Immature natural killer cell (primary cell): Measurements from ENCODE around the gene RAB19. TPM values are rescaled to one million over a fixed set of nuclear protein-coding genes. Genes with fewer than 3 reads are reported as not detected.
A peak's percentile ranks its signal among the peaks of the same experiment; 100 is the strongest.
"Not testable (repeated sequence)": the region's sequence is repeated elsewhere in the genome, so short reads cannot be mapped to it uniquely, and the experiment has no call there.

Source experiments
- DNase-seq, 3 donors: peaks; one replicate each; pipeline ENCODE4 v3.0.0; 2022; ENCODE audit warnings: mixed read lengths in 1 of 3
- H3K27ac Mint-ChIP-seq, 6 donors: one replicate each; pipeline ENCODE4 v1.8.0; 2020; ENCODE audit warnings: mixed read lengths in 6 of 6, mild to moderate bottlenecking in 5 of 6, inconsistent platforms in 4 of 6, moderate library complexity in 3 of 6
- H3K27me3 Mint-ChIP-seq, 3 donors: one replicate each; pipeline ENCODE4 v1.8.0; 2020 to 2021; ENCODE audit warnings: low read depth in 3 of 3, mild to moderate bottlenecking in 3 of 3, mixed read lengths in 3 of 3, moderate library complexity in 3 of 3, inconsistent platforms in 1 of 3
- H3K36me3 Mint-ChIP-seq, 3 donors: one replicate each; pipeline ENCODE4 v1.8.0; 2020; ENCODE audit warnings: mixed read lengths in 3 of 3, inconsistent platforms in 2 of 3, mild to moderate bottlenecking in 2 of 3
- H3K4me1 Mint-ChIP-seq, 2 donors: one replicate each; pipeline ENCODE4 v1.8.0; 2020; ENCODE audit warnings: inconsistent platforms in 2 of 2, mild to moderate bottlenecking in 2 of 2, mixed read lengths in 2 of 2, moderate library complexity in 1 of 2
- H3K4me3 Mint-ChIP-seq, 5 donors: one replicate each; pipeline ENCODE4 v1.8.0; 2020; ENCODE audit warnings: mild to moderate bottlenecking in 5 of 5, mixed read lengths in 5 of 5, inconsistent platforms in 3 of 5, moderate library complexity in 3 of 5
- H3K9me3 Mint-ChIP-seq, 6 donors: one replicate each; pipeline ENCODE4 v1.8.0; 2020; ENCODE audit warnings: mild to moderate bottlenecking in 6 of 6, mixed read lengths in 6 of 6, inconsistent platforms in 4 of 6, moderate library complexity in 3 of 6
- polyA plus RNA-seq, 3 donors: library from polyadenylated mRNA; unstranded; fragments of 300-500 nt; fragmentation: Illumina TruSeq; gene quantifications; one replicate each; pipeline ENCODE4 v1.2.3, GENCODE V29; 2021

Gene RAB19
- polyA plus RNA-seq, 3 donors from 2014 or later, result 2.4 to 3.1 TPM; not detected in 1

DNA sequence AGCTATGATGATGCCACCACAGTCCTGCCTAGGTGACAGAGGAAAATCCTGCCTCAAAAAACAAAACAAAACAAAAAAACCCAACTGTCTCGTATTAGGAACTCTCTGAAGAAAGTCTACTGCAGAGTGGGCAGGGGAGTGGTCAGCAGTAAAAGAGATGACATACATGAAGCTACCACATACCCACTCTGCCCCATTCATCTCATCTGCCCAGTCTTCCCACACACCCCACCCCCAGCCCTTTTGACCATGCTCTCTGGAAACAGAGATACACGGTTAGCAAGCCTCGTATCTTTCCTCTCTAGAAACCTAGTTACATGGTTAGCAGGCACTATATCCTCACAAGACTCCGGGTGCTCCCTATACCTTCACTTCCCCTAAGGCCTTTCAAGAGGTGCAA, 13.8 kb upstream of the RAB19 start:
- Mint-ChIP-seq H3K4me3 (no peak overlapping the region), H3K9me3 (no peaks in the 10 kb centered on the region), H3K4me1 (no peaks in the 10 kb centered on the region), H3K36me3 (no peaks in the 10 kb centered on the region), H3K27me3 (peaks cover 0 to 2% (median 1%) of the 10 kb centered on the region in 3 donors), H3K27ac (peak overlapping the region in 1 of 6 donors; percentile 27)
- no peak for DNase-seq

DNA sequence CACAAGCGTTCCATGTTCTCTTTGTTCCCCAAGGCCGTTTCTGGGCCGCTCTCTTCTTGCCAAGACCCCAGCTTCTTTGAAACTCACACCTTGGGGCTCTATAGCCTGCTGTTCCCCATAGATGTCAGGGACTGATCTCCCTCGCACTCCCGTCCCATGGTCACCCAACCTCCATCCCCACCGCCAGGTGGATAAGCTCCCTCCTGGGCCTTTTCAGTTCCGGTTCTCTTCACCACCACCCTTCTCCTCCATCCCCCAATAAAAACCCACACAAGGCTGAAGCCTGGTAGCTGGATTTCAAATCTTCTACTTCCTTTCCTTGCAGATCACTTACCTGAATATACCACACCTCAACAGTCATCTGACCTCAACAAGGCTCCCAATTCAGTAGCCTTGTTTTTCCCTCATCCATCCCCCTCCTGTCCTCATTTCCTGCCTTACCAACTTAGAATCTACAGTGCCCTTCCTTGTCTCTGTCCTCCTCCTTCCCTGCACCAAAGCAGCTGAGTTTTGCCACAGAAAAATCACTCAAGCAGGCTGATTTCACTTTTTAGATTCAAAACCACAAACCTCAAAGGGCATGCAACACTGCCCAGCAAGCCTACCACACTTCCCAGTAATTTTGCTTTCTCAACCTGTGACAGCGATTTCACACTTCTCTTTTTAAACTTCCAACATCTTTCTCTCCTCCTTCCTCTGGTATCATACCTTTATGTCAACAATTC, 13.2 kb upstream of the RAB19 start:
- H3K36me3 Mint-ChIP-seq, result no peaks in the 10 kb centered on the region
- peak in 1 of 3 donors; percentile 3 for DNase-seq
- H3K9me3 Mint-ChIP-seq, result no peaks in the 10 kb centered on the region
- H3K27ac Mint-ChIP-seq, result no peak overlapping the region
- H3K27me3 Mint-ChIP-seq, result peaks cover 0 to 2% (median 1%) of the 10 kb centered on the region in 3 donors
- no peaks in the 10 kb centered on the region for H3K4me1 Mint-ChIP-seq
- no peak overlapping the region for H3K4me3 Mint-ChIP-seq

DNA sequence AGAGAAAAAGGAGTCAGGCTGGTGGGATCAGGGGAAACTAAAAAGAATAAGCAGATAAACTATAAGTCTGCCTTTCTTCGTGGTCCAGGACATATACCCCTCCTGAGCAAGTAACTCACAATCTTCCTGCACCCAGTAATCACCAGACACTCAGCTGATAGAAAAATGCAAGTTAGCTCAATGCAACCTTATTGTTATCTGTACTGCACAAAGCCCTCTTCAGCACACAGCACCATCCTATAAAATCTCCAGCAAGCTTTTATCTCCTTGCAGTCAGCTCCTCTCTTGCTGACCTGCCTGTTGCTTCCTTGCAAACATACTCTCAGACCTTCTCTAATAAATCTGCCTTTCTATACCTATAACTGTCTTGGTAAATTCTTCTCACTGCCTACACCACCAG, 12.2 kb upstream of the RAB19 start:
- no peaks in the 10 kb centered on the region for H3K36me3 Mint-ChIP-seq
- no peak overlapping the region for H3K27ac Mint-ChIP-seq
- peaks cover 0 to 2% (median 1%) of the 10 kb centered on the region in 3 donors for H3K27me3 Mint-ChIP-seq
- DNase-seq, result no peak
- no peak overlapping the region for H3K4me3 Mint-ChIP-seq
- H3K4me1 Mint-ChIP-seq, result peaks cover 6 to 7% of the 10 kb centered on the region in 2 donors
- no peaks in the 10 kb centered on the region for H3K9me3 Mint-ChIP-seq

DNA sequence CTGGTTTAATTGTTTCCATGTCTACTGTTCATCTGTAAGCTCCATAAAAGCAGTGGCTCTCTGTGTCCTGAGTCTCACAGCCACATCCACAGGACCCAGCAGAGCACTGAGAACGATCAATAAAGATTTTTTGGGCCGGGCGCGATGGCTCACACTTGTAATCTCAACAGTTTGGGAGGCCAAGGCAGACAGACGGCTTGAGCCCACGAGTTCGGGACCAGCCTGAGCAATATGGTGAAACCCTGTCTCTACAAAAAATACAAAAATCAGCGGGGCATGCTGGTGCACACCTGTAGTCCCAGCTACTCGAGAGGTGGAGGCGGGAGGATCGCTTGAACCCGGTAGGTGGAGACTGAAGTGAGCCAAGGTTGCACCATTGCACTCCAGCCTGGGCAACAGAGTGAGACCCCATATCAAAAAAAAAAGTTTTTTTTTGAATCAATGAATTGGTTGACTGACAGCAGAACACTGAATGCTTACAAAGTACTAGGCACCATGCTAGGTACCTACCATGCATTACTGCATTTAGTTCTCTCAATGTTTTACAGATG, 10.0 kb upstream of the RAB19 start:
- Mint-ChIP-seq H3K27ac (no peak overlapping the region), H3K9me3 (no peaks in the 10 kb centered on the region), H3K4me3 (no peak overlapping the region), H3K36me3 (no peaks in the 10 kb centered on the region), H3K27me3 (peaks cover 0 to 6% (median 2%) of the 10 kb centered on the region in 3 donors), H3K4me1 (peaks cover 14 to 16% of the 10 kb centered on the region in 2 donors)
- no peak for DNase-seq

DNA sequence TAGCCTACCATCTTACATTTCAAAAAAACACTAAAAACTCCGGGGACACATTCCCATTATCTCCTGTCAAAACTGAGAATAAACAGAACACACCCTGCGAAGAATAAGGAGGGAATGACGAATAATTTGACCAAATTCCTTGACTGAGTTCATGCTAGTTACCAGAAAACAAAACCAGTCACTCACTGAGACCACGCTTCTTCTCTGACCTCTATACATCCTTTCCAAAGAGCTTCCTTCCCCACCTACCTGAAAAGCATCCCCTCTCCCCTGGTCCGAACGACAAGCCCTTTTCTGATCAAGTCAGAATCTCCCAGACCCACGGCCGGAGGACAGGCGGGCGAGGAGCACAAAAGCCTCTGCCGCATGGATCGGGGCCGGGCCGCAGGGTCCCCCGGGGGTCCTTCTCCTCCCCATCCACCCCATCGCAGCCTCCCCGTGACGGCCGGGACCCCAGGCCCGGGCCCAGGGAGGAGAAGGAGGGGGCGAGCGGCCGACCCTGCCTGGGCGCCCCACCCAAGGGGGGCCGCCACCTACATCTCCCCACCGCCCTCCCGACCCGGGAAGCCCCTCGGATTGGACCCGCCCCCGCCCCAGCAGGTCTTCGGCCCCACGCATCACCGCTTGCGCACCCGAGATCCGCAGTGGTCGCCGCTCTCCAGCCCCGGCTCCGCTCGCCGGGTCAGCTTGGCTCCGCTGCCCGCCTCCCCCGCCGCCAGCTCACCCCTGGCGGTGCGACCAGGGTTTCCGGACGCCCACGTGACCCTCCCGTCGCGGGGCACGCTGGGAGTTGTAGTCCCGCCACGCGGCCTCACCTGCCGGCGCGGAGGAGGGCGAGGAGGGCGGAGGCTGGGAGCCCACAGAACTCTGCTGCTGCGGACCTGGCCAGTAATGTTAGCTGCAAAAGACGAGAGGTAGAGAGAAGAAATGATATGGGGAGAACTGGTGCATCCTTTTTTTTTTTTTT, 5.8 kb upstream of the RAB19 start, which contains the start of gene SLC37A3:
Gene SLC37A3 (minus strand): TSS at position 747 of the 967 bp plus-strand sequence. CDS start 16,004 bp downstream, outside the sequence.
- Mint-ChIP-seq H3K9me3 (no peaks in the 10 kb centered on the region), H3K4me3 (peak within 1 kb of the TSS; percentile 89 to 97 (median 94)), H3K36me3 (no peaks in the 10 kb centered on the region), H3K27ac (peak within 1 kb of the TSS; percentile 44 to 94 (median 86)), H3K27me3 (peaks cover 0 to 6% (median 0%) of the 10 kb centered on the region in 3 donors), H3K4me1 (peaks cover 14 to 17% of the 10 kb centered on the region in 2 donors)
- DNase-seq, result peak; percentile 76 to 78 (median 77)

DNA sequence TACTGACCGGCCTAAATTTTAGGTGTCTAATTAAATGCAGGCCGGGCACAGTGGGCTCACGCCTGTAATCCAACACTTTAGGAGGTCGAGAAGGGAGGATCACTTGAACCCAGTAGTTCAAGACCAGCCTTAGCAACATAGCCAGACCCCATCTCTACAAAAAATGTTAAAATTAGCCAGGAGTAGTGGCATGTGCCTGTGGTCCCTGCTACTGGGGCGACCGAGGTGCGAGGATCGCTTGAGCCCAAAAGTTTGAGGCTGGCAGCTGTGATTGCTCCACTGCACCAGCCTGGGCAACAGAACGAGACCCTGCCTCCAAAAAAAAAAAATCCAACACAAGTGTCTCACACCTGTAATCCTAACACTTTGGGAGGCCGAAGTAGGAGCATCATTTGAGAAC, 5.0 kb upstream of the RAB19 start:
- peaks cover 0 to 6% (median 0%) of the 10 kb centered on the region in 3 donors for H3K27me3 Mint-ChIP-seq
- H3K4me1 Mint-ChIP-seq, result peaks cover 20 to 23% of the 10 kb centered on the region in 2 donors
- H3K27ac Mint-ChIP-seq, result peak overlapping the region in 1 of 6 donors; percentile 85
- no peaks in the 10 kb centered on the region for H3K9me3 Mint-ChIP-seq
- H3K4me3 Mint-ChIP-seq, result peak overlapping the region; percentile 78 to 97 (median 89)
- no peaks in the 10 kb centered on the region for H3K36me3 Mint-ChIP-seq
- DNase-seq, result no peak

DNA sequence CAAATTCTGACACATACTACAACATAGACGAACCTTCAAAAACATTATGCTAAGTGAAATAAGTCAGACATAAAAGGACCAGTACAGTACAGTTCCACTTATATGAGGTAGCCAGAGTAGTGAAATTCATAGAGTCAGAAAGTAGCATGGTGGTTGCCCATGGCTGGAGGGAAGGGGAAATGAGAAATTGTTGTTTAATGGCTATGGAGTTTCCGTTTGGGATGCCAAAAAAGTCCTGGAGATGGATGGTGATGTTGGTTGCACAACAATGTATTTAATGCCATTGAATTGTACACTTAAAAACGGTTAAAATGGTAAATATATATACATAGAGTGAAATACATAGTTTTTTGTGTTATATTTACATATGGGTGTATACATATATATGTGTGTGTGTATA, 3.5 kb upstream of the RAB19 start:
- Mint-ChIP-seq H3K4me3 (no peak overlapping the region), H3K9me3 (no peaks in the 10 kb centered on the region), H3K27ac (no peak overlapping the region), H3K27me3 (peaks cover 0 to 6% (median 3%) of the 10 kb centered on the region in 3 donors), H3K4me1 (peaks cover 32 to 34% of the 10 kb centered on the region in 2 donors), H3K36me3 (no peaks in the 10 kb centered on the region)
- no peak for DNase-seq

DNA sequence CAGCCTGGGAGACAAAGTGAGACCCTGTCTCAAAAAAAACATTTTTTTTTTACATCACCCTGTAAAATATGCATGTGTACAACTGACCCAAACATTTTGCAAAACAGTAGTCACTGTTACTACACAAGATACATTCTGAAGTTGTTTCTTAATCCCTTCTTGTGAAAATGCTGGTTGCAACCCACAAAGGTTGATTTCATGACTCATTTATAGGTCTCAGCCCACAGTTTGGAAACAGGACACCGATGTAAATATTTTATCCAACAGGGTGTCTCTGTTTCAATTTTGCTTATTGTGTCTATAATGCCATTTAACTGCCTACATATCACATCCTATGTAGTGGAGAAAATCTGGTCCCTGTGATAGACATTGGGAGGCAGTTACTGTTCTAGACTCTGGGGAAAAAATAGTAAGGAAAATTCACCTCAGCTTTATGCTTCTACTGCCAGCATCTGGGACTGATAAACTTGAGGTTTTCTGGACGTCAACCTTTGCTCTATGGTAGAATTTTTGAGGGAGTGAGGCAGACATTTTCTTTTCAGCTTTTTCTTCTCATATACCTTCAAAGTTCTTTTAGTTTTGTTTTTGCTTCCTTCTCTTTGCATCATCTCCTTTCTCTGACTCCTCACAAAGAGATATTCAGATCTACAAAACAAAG, 1.6 kb upstream of the RAB19 start:
- DNase-seq, result no peak
- no peak overlapping the region for H3K27ac Mint-ChIP-seq
- H3K36me3 Mint-ChIP-seq, result peaks cover 2 to 3% (median 3%) of the 10 kb centered on the region in 3 donors
- H3K4me3 Mint-ChIP-seq, result peak overlapping the region in 1 of 5 donors; percentile 10
- H3K27me3 Mint-ChIP-seq, result peaks cover 0 to 8% (median 3%) of the 10 kb centered on the region in 3 donors
- H3K4me1 Mint-ChIP-seq, result peaks cover 25 to 26% of the 10 kb centered on the region in 2 donors
- no peaks in the 10 kb centered on the region for H3K9me3 Mint-ChIP-seq

DNA sequence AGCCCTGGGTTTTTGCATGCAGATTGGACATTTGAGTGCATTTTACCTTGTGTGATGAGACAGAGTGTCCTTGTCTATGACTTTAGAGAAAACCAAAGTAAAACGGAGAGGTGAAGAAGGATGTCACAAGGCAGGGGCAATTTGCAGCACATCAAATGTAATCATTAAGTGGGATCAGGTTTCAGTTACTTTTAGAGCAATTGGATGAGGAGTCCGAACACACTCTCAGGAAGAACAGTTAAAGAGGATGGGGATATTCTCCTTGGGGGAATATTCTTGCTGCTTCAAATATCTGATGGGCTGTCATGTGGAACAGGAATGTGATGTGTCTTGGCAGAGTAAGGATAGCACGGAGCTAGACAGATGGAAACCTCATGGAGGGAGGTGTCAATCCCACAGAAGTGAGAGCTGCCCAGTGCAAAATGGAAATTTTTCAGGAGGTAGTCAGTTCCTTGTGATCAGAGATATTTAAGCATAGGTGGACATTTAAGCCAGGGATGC, 757 bp downstream of the RAB19 start:
- DNase-seq, result no peak
- H3K36me3 Mint-ChIP-seq, result peaks cover 4 to 7% (median 5%) of the 10 kb centered on the region in 3 donors
- peaks cover 16 to 18% of the 10 kb centered on the region in 2 donors for H3K4me1 Mint-ChIP-seq
- H3K4me3 Mint-ChIP-seq, result peak overlapping the region; percentile 90 to 96 (median 93)
- peaks cover 0 to 3% (median 0%) of the 10 kb centered on the region in 6 donors for H3K9me3 Mint-ChIP-seq
- H3K27me3 Mint-ChIP-seq, result peaks cover 0 to 3% (median 3%) of the 10 kb centered on the region in 3 donors
- peak overlapping the region; percentile 86 to 94 (median 90) for H3K27ac Mint-ChIP-seq

DNA sequence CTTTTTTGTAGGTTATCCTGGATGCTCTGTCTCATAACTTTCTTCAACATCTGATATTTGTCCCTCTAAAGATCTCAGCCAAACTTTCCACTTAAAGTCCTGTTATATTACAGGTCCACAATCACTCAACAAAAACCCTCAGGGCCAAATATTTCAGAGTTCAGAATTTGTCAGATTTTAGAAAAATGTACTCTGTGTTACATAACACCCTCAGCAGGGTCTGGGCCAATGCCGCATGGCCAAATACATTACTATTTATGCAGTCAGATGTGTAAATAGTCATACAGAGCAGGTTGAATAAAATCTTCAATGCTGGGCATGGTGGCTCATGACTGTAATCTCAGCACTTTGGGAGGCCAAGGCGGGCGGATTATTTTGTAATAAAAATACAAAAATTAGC, 11.5 kb downstream of the RAB19 start:
- peaks cover 0 to 2% (median 0%) of the 10 kb centered on the region in 3 donors for H3K27me3 Mint-ChIP-seq
- peaks cover 0 to 11% of the 10 kb centered on the region in 2 donors for H3K4me1 Mint-ChIP-seq
- no peak overlapping the region for H3K27ac Mint-ChIP-seq

DNA sequence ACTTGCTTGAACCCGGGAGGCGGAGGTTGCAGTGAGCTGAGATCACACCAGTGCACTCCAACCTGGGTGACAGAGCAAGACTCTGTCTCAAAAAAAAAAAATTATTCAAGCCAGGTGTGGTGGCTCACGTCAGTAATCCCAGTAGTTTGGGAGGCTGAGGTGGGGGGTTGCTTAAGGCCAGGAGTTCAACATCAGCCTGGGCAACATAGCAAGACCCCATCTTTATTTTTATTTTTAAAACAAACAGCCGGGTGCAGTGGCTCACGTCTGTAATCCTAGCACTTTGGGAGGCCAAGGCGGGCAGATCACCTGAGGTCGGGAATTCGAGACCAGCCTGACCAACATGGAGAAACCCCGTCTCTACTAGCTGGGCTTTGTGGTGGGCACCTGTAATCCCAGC, 12.0 kb downstream of the RAB19 start:
- not testable (repeated sequence) for DNase-seq, H3K27me3 Mint-ChIP-seq, H3K9me3 Mint-ChIP-seq, H3K4me3 Mint-ChIP-seq, H3K27ac Mint-ChIP-seq
- Mint-ChIP-seq H3K36me3 (peaks cover 7 to 24% (median 10%) of the 10 kb centered on the region in 3 donors), H3K4me1 (peaks cover 0 to 11% of the 10 kb centered on the region in 2 donors)

More for the DNA sequence above, 11.5 kb downstream of the RAB19 start:
- Mint-ChIP-seq H3K4me3 (no peak overlapping the region), H3K9me3 (no peaks in the 10 kb centered on the region), H3K36me3 (peaks cover 7 to 27% (median 10%) of the 10 kb centered on the region in 3 donors)
- DNase-seq, result no peak

DNA sequence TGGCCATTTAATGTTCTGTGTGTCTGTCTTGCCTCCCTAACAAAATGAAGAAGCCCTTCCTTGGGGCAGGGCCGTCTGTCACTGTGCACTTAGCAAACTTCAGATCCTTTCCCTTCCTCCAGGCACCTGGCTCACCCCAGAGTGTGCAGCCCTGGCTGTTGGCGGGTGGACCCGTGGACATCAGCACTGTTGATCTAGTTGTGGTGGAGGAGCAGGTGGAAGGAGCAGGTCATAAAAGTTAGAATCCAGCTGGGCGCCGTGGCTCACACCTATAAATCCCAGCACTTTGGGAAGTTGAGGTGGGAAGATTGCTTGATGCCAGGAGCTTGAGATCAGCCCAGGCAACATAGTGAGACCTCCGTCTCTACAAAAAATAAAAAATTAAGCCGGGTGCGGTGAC, 12.7 kb downstream of the RAB19 start:
- Mint-ChIP-seq H3K4me3 (no peak overlapping the region), H3K9me3 (no peaks in the 10 kb centered on the region), H3K4me1 (peaks cover 0 to 11% of the 10 kb centered on the region in 2 donors), H3K27me3 (no peaks in the 10 kb centered on the region), H3K27ac (no peak overlapping the region), H3K36me3 (peaks cover 7 to 19% (median 10%) of the 10 kb centered on the region in 3 donors)
- DNase-seq, result no peak
